Activated CD8-positive, alpha-beta memory T cell treated with anti-CD3 and anti-CD28 coated beads for 48 hours (primary cell): ENCODE measurements around the gene LHPP.
"Not testable (repeated sequence)": the region's sequence is repeated elsewhere in the genome, so short reads cannot be mapped to it uniquely, and the experiment has no call there.

Experiments
- DNase-seq, 3 experiments: peaks; one replicate each; pipeline ENCODE4 v3.0.0-alpha.2; 2020; ENCODE audit warnings: low read depth in 2 of 3, low spot score in 2 of 3

Gene LHPP

GRCh38 chr10:124604214-124605000 is 142.8 kb downstream of the LHPP start:
- no peak for DNase-seq

- no peak for DNase-seq
These were observed 143.4 kb downstream of the LHPP start for GRCh38 chr10:124605001-124605370.

GRCh38 chr10:124605481-124605855 is 143.8 kb downstream of the LHPP start:
- no peak for DNase-seq

GRCh38 chr10:124605856-124606812 is 144.5 kb downstream of the LHPP start:
- no peak for DNase-seq

GRCh38 chr10:124606822-124607221 is 145.2 kb downstream of the LHPP start:
- no peak for DNase-seq

- DNase-seq: no peak
These were observed 146.1 kb downstream of the LHPP start for GRCh38 chr10:124607693-124608092.

- no peak for DNase-seq
These were observed 146.6 kb downstream of the LHPP start for GRCh38 chr10:124608093-124608721.

GRCh38 chr10:124609698-124610097 is 148.1 kb downstream of the LHPP start:
- DNase-seq: no peak

- not testable (repeated sequence) for DNase-seq
These were observed 148.6 kb downstream of the LHPP start for GRCh38 chr10:124610186-124610585.

- DNase-seq: not testable (repeated sequence)
These were observed 149.2 kb downstream of the LHPP start for GRCh38 chr10:124610851-124611250.

GRCh38 chr10:124611738-124612137 is 150.1 kb downstream of the LHPP start:
- no peak for DNase-seq

- DNase-seq: no peak
These were observed 151.2 kb downstream of the LHPP start for GRCh38 chr10:124612611-124613498.

- DNase-seq: peak in 2 of 3 experiments; percentile 39 to 43
These were observed 152.5 kb downstream of the LHPP start for GRCh38 chr10:124614003-124614659.

- DNase-seq: no peak
These were observed 153.6 kb downstream of the LHPP start for GRCh38 chr10:124615259-124615658.

- no peak for DNase-seq
These were observed 154.6 kb downstream of the LHPP start for GRCh38 chr10:124616040-124616835.

GRCh38 chr10:124616836-124617130 is 155.2 kb downstream of the LHPP start:
- no peak for DNase-seq

GRCh38 chr10:124618470-124619073 is 156.9 kb downstream of the LHPP start:
- DNase-seq: no peak

GRCh38 chr10:124619195-124619594 is 157.6 kb downstream of the LHPP start:
- no peak for DNase-seq
